ENCODE results near the gene ASPDH. TPM values are rescaled to one million over a fixed set of nuclear protein-coding genes. Genes with fewer than 3 reads are reported as not detected.
A peak's percentile ranks its signal among the peaks of the same experiment; 100 is the strongest.

Gene ASPDH
- total RNA-seq, 1 donor from 2014 or later: not detected

- TF ChIP-seq CTCF (IDR thresholded peaks at IDR 0.05; ENCODE audit: unreplicated experiment): no peak
- H3K9me3 Mint-ChIP-seq (ENCODE audit: unreplicated experiment): peaks cover 25% of the 10 kb centered on the region
- DNase-seq (ENCODE audit: low spot score): no peak
- H3K27ac Mint-ChIP-seq (ENCODE audit: unreplicated experiment): no peak overlapping the region
- H3K36me3 Mint-ChIP-seq (ENCODE audit: low read depth, unreplicated experiment): peaks cover 17% of the 10 kb centered on the region
- no peaks in the 10 kb centered on the region for H3K4me1 Mint-ChIP-seq (ENCODE audit: unreplicated experiment)
- no peak overlapping the region for H3K4me3 Mint-ChIP-seq (ENCODE audit: unreplicated experiment)
- H3K27me3 Mint-ChIP-seq (ENCODE audit: unreplicated experiment): peaks cover 16% of the 10 kb centered on the region
These were observed 44.3 kb upstream of the ASPDH start for GRCh38 chr19:50558039-50558438.

DNA sequence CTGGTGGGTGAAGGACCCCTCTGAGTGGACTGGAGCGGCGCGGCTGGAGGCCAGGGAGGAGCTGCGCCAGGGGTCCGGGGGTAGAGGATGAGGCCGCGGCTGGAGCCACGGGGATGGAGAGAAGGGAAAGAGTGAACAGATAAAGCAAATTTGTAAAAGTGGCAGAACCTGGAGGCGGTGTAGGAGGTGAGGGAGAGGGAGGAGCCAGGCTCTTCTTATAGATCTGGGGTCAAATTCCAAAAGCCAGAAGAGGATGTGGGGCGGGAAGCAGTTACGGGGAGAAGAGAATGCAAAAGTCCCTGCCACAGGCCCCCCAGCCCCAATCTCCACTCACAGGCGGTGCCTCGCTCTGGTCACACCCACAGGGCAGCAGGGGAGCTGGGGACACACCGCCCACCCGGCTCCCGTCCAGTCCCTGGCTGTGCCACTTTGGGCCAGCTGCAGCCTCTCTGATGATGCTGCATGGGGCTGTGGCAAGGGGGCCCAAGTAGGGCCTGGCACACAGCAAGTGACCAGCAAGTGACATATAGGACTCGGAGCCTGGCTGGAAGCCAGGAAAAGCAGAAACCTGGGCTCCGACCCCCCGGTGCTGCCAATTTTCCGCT, 43.4 kb upstream of the ASPDH start:
- Mint-ChIP-seq H3K9me3 (ENCODE audit: unreplicated experiment) (peaks cover 32% of the 10 kb centered on the region), H3K4me1 (ENCODE audit: unreplicated experiment) (peaks cover 3% of the 10 kb centered on the region), H3K4me3 (ENCODE audit: unreplicated experiment) (no peak overlapping the region), H3K27ac (ENCODE audit: unreplicated experiment) (no peak overlapping the region), H3K27me3 (ENCODE audit: unreplicated experiment) (peaks cover 21% of the 10 kb centered on the region), H3K36me3 (ENCODE audit: low read depth, unreplicated experiment) (peaks cover 24% of the 10 kb centered on the region)
- TF ChIP-seq CTCF (IDR thresholded peaks at IDR 0.05; ENCODE audit: unreplicated experiment): no peak
- DNase-seq (ENCODE audit: low spot score): no peak

DNA sequence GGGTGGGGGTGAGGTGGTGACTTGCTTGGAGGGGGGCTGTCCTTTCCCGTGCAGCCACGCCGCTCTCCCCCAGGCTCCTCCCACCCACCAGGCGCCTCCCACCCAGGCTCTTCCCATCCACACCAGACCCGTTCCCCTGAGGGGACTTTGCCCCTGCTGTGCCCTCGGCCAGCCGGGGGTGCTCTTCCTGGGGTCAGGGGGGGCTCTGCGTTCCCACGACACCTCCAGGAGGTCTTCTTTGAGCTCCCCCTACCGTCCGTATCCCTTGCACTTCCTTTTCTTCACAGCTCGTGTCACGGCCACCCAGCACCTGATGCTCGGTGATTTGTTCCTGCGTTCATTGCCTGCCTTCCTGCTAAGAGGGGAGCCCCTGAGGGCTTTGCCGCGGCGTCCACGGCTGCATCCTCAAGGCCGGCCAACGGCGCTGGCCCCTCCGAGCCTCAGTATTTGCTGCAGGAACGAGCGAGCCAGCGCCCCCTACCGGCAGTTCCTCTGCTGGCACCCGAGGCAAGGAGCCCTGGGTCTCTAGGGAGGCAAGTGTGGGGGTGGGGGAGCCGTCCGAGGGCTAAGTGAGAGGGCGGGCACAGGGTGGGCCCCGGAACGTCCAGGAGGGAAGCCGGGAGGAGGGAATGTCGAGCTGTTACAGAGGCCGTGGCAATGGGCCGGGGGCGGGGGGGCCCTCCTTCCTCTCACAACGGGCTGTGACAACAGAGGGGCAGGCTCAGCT, 42.7 kb upstream of the ASPDH start:
- Mint-ChIP-seq H3K36me3 (ENCODE audit: low read depth, unreplicated experiment) (peaks cover 24% of the 10 kb centered on the region), H3K27ac (ENCODE audit: unreplicated experiment) (no peak overlapping the region), H3K9me3 (ENCODE audit: unreplicated experiment) (peaks cover 33% of the 10 kb centered on the region), H3K4me3 (ENCODE audit: unreplicated experiment) (peak overlapping the region; percentile 56), H3K4me1 (ENCODE audit: unreplicated experiment) (peaks cover 3% of the 10 kb centered on the region), H3K27me3 (ENCODE audit: unreplicated experiment) (peaks cover 21% of the 10 kb centered on the region)
- peak; percentile 37 for DNase-seq (ENCODE audit: low spot score)
- no peak for TF ChIP-seq CTCF (IDR thresholded peaks at IDR 0.05; ENCODE audit: unreplicated experiment)

GRCh38 chr19:50555450-50556281, 42.0 kb upstream of the ASPDH start:
- H3K36me3 Mint-ChIP-seq (ENCODE audit: low read depth, unreplicated experiment): peaks cover 24% of the 10 kb centered on the region
- no peak overlapping the region for H3K27ac Mint-ChIP-seq (ENCODE audit: unreplicated experiment)
- no peak for TF ChIP-seq CTCF (IDR thresholded peaks at IDR 0.05; ENCODE audit: unreplicated experiment)
- no peak for DNase-seq (ENCODE audit: low spot score)
- H3K4me3 Mint-ChIP-seq (ENCODE audit: unreplicated experiment): no peak overlapping the region
- H3K27me3 Mint-ChIP-seq (ENCODE audit: unreplicated experiment): peaks cover 21% of the 10 kb centered on the region
- peaks cover 33% of the 10 kb centered on the region for H3K9me3 Mint-ChIP-seq (ENCODE audit: unreplicated experiment)
- H3K4me1 Mint-ChIP-seq (ENCODE audit: unreplicated experiment): peaks cover 3% of the 10 kb centered on the region
